PFSK-1 (cell line): ENCODE measurements around the gene HDAC4.

Experiments
- POLR2AphosphoS5 ChIP-seq: IDR thresholded peaks from 2 replicates; pipeline ENCODE4 v1.6.1; 2012; ENCODE audit warnings: low read depth, mild to moderate bottlenecking, control low read depth, low read length, moderate library complexity
- TF ChIP-seq, protein P1 (sequence below), 2 experiments: IDR thresholded peaks; 2 replicates each; pipeline versions ENCODE4 v1.6.1 to v1.8.0; 2011 to 2012; ENCODE audit warnings: low read depth in 2 of 2, low read length in 2 of 2, control low read depth in 1 of 2, inconsistent platforms in 1 of 2, mild to moderate bottlenecking in 1 of 2, moderate library complexity in 1 of 2; ENCODE audit not compliant: insufficient read depth in 1 of 2

DNA sequence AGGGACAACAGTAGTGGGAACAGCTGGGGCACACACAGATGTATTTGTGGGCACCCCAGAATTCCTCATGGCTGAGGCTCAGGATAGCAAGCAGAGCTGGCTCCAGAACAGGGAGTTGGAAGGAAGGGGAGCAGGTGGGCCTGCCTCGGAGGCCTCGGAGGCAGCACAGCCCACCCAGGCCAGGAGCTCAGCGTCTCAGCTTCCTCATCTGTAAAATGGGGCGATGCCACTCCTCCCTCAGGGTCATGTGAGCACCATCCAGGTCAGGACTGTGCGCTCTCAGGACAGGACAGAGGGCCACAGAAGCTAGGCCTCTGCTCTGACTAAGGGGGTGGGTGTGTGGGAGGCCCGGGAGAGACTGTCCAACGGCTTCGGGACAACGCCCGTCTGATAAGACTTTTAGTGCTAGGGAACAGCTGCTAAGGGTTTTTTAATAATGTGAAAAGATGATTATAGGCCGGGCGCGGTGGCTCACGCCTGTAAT lies 106.2 kb downstream of the HDAC4 start:
- TF ChIP-seq POLR2AphosphoS5: no peak
- TF ChIP-seq, protein P1, sequence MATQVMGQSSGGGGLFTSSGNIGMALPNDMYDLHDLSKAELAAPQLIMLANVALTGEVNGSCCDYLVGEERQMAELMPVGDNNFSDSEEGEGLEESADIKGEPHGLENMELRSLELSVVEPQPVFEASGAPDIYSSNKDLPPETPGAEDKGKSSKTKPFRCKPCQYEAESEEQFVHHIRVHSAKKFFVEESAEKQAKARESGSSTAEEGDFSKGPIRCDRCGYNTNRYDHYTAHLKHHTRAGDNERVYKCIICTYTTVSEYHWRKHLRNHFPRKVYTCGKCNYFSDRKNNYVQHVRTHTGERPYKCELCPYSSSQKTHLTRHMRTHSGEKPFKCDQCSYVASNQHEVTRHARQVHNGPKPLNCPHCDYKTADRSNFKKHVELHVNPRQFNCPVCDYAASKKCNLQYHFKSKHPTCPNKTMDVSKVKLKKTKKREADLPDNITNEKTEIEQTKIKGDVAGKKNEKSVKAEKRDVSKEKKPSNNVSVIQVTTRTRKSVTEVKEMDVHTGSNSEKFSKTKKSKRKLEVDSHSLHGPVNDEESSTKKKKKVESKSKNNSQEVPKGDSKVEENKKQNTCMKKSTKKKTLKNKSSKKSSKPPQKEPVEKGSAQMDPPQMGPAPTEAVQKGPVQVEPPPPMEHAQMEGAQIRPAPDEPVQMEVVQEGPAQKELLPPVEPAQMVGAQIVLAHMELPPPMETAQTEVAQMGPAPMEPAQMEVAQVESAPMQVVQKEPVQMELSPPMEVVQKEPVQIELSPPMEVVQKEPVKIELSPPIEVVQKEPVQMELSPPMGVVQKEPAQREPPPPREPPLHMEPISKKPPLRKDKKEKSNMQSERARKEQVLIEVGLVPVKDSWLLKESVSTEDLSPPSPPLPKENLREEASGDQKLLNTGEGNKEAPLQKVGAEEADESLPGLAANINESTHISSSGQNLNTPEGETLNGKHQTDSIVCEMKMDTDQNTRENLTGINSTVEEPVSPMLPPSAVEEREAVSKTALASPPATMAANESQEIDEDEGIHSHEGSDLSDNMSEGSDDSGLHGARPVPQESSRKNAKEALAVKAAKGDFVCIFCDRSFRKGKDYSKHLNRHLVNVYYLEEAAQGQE (IDR thresholded peaks at IDR 0.05; ENCODE audit: insufficient read depth in 1 of 2, low read depth in 2 of 2, low read length in 2 of 2): no peak
